ENCODE results near the gene SFT2D2.

SFT2D2 gene

GRCh38 chr1:168279253-168279652 is 53.4 kb downstream of the SFT2D2 start:
- DNase-seq (ENCODE audit: low read depth): no peak
- H3K4me3 ChIP-seq (ENCODE audit: low read length): no peak overlapping the region
- no peak for TF ChIP-seq CTCF (IDR thresholded peaks at IDR 0.05; ENCODE audit: insufficient read depth, low read depth, low read length, missing control alignments)

GRCh38 chr1:168280296-168280927 is 54.6 kb downstream of the SFT2D2 start, which contains the start of gene TBX19:
TBX19 (plus strand) TSS chr1:168280877; CDS start chr1:168281091, 214 bp downstream.
- H3K4me3 ChIP-seq (ENCODE audit: low read length): no peak within 1 kb of the TSS
- TF ChIP-seq CTCF (IDR thresholded peaks at IDR 0.05; ENCODE audit: insufficient read depth, low read depth, low read length, missing control alignments): no peak
- DNase-seq (ENCODE audit: low read depth): no peak

GRCh38 chr1:168281603-168282325 is 56.0 kb downstream of the SFT2D2 start:
- TF ChIP-seq CTCF (IDR thresholded peaks at IDR 0.05; ENCODE audit: insufficient read depth, low read depth, low read length, missing control alignments): no peak
- no peak overlapping the region for H3K4me3 ChIP-seq (ENCODE audit: low read length)
- DNase-seq (ENCODE audit: low read depth): no peak

- no peak for TF ChIP-seq CTCF (IDR thresholded peaks at IDR 0.05; ENCODE audit: insufficient read depth, low read depth, low read length, missing control alignments)
- no peak overlapping the region for H3K4me3 ChIP-seq (ENCODE audit: low read length)
- peak; percentile 60 for DNase-seq (ENCODE audit: low read depth)
These were observed 59.7 kb downstream of the SFT2D2 start for GRCh38 chr1:168285521-168285790.

GRCh38 chr1:168285971-168286927 is 60.4 kb downstream of the SFT2D2 start:
- H3K4me3 ChIP-seq (ENCODE audit: low read length): no peak overlapping the region
- DNase-seq (ENCODE audit: low read depth): no peak
- no peak for TF ChIP-seq CTCF (IDR thresholded peaks at IDR 0.05; ENCODE audit: insufficient read depth, low read depth, low read length, missing control alignments)

- H3K4me3 ChIP-seq (ENCODE audit: low read length): no peak overlapping the region
- DNase-seq (ENCODE audit: low read depth): peak; percentile 61
- TF ChIP-seq CTCF (IDR thresholded peaks at IDR 0.05; ENCODE audit: insufficient read depth, low read depth, low read length, missing control alignments): no peak
These were observed 61.4 kb downstream of the SFT2D2 start for GRCh38 chr1:168287237-168287664.
